Erythroblast (primary cell): ENCODE measurements around the gene ANKRD33B.

Source experiments
- GATA1 ChIP-seq: IDR thresholded peaks from 2 replicates; pipeline ENCODE4 v1.6.1; 2011; ENCODE audit warnings: low read depth, mild to moderate bottlenecking, control low read depth, low read length, moderate library complexity
- POLR2A ChIP-seq: IDR thresholded peaks from 2 replicates; pipeline ENCODE4 v1.6.1; 2011; ENCODE audit warnings: mild to moderate bottlenecking, low read length

DNA sequence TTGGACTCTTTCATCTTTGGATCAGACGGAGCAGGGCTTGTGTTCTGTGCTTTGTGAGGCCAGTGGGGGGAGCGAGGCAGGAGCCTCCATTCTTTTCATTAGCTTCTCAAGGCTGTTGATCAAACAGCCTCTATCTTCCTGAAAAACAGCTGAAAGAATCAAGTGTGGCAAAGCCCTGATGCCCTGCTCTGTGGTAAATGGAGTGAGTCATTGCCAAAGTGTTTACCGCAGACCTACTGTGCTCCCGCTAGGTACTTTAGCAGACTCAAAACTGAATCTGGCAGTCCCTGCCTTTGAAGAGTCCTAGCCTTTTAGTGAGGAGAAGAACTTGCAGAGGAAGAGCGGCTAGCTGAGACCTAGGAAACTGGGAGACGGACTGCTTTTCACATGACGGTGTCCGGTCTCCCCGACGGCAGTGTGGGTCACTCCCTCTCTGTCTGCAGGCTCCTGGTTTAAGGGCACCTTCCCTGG is 3.3 kb downstream of the ANKRD33B start:
- TF ChIP-seq POLR2A (no peak), GATA1 (no peak)
